ENCODE data around the gene APLP2.

- TF ChIP-seq POLR2AphosphoS5 (IDR thresholded peaks at IDR 0.05; ENCODE audit: low read depth) (no peak), CTCF (conservative IDR thresholded peaks at IDR 0.05; ENCODE audit: low read depth in 2 of 2) (no peak), REST (IDR thresholded peaks at IDR 0.05; ENCODE audit: unreplicated experiment) (no peak), NANOG (IDR thresholded peaks at IDR 0.05; ENCODE audit: borderline replicate concordance) (no peak)
Observed at GRCh38 chr11:130141561-130142341, 72.1 kb downstream of the APLP2 start.

Data from GM23338 (cell line).